Aorta (tissue), 5 donors: Measurements from ENCODE around the gene LYRM1. TPM values are rescaled to one million over a fixed set of nuclear protein-coding genes. Genes with fewer than 3 reads are reported as not detected.

Source experiments
- ATAC-seq: fragments of 200-7000 bp; cut with Tn5 transposase; one replicate; pipeline ENCODE4 v1.9.1; 2022; ENCODE audit warnings: moderate library complexity; ENCODE audit not compliant: low FRiP score
- DNase-seq, 2 donors: peaks; one replicate each; pipeline ENCODE4 v3.0.0-alpha.2; 2020
- H3K27ac ChIP-seq, 2 donors: one replicate each; pipeline ENCODE4 v1.5.1; 2013; ENCODE audit warnings: low read length in 2 of 2, mild to moderate bottlenecking in 2 of 2, moderate library complexity in 2 of 2, control low read depth in 1 of 2, inconsistent platforms in 1 of 2, low read depth in 1 of 2
- H3K27me3 ChIP-seq, 2 donors: one replicate each; pipeline ENCODE4 v1.6.1; 2013; ENCODE audit warnings: control low read depth in 1 of 2, low read length in 1 of 2, mild to moderate bottlenecking in 1 of 2, moderate library complexity in 1 of 2; ENCODE audit not compliant: insufficient read depth in 2 of 2, control insufficient read depth in 1 of 2
- H3K36me3 ChIP-seq, 2 donors: one replicate each; pipeline ENCODE4 v1.6.1; 2013; ENCODE audit warnings: control low read depth in 1 of 2, low read length in 1 of 2, mild to moderate bottlenecking in 1 of 2; ENCODE audit not compliant: insufficient read depth in 2 of 2, control insufficient read depth in 1 of 2
- H3K4me1 ChIP-seq, 2 donors: one replicate each; pipeline ENCODE4 v1.6.1; 2013; ENCODE audit warnings: low read length in 2 of 2, control low read depth in 1 of 2, mild to moderate bottlenecking in 1 of 2, moderate library complexity in 1 of 2; ENCODE audit not compliant: insufficient read depth in 2 of 2, control insufficient read depth in 1 of 2
- H3K4me3 ChIP-seq, 2 donors: one replicate each; pipeline ENCODE4 v1.5.1; 2013; ENCODE audit warnings: low read length in 2 of 2, control low read depth in 1 of 2, mild to moderate bottlenecking in 1 of 2
- H3K9me3 ChIP-seq: one replicate; pipeline ENCODE4 v1.6.1; 2013; ENCODE audit warnings: mild to moderate bottlenecking, low read length; ENCODE audit not compliant: control insufficient read depth
- WGBS, 2 donors: extraction: QIAGEN DNeasy Blood & Tissue Kit; methylation state at CpG; one replicate each; pipeline ENCODE4 v1.1.7; 2013; 5-methylcytosine and 5-hydroxymethylcytosine counted together
- intact Hi-C, 2 donors: fragments of 100-400 bp; cut with DNase I; formaldehyde crosslinking; loops; one replicate each; pipeline versions ENCODE4 v1.14.2 to v1.15.0; 2022
- polyA plus RNA-seq, 2 donors: library from polyadenylated mRNA; stranded (reverse); fragments of 200-250 nt; gene quantifications; one replicate each; pipeline ENCODE4 v1.2.3, GENCODE V29; 2013
- total RNA-seq, 2 donors: library from RNA; stranded (reverse); fragmentation: NEBNext Ultra II Directional; extraction: Animal tissue kit (Norgen Biotek cat#: 25700); gene quantifications; one replicate each; pipeline ENCODE4 v1.2.1, GENCODE V29; 2021
- donor health status: healthy with polysubstance abuse.
- donor health status: Bipolar disorder and iron deficiency.
- donor health status: DM: no; HTN: no; CAD: no.
- donor health status: DM: no; HTN: no; CAD: no.
- donor health status: DM: yes; HTN: yes; CAD: no.

LYRM1 gene
- total and polyA plus RNA-seq, 4 donors: 18.1 to 44.2 (median 25.8) TPM

- H3K27ac ChIP-seq: no peak overlapping the region
- H3K4me3 ChIP-seq: no peak overlapping the region
- WGBS, 2 donors: 90 to 95% methylated on average over 4 of the region's 4 CpGs
- no peaks in the 10 kb centered on the region for H3K9me3 ChIP-seq
- no peaks in the 10 kb centered on the region for H3K4me1 ChIP-seq
- no peak for ATAC-seq
- no peaks in the 10 kb centered on the region for H3K36me3 ChIP-seq
- no peak for DNase-seq
- intact Hi-C loops: no loop called here
- H3K27me3 ChIP-seq: no peaks in the 10 kb centered on the region
Observed at GRCh38 chr16:20950294-20950693, 49.7 kb downstream of the LYRM1 start.

GRCh38 chr16:20952139-20952920, 51.8 kb downstream of the LYRM1 start:
- ATAC-seq: no peak
- DNase-seq: peak in 1 of 2 donors; percentile 49
- peak overlapping the region in 1 of 2 donors; percentile 20 for H3K27ac ChIP-seq

GRCh38 chr16:20954574-20954973, 54.0 kb downstream of the LYRM1 start:
- intact Hi-C loops: no loop called here
- no peak for ATAC-seq
- 94 to 96% methylated on average over 11 of the region's 11 CpGs for WGBS, 2 donors
- H3K27me3 ChIP-seq: no peaks in the 10 kb centered on the region
- H3K27ac ChIP-seq: no peak overlapping the region
- no peak overlapping the region for H3K4me3 ChIP-seq
- no peaks in the 10 kb centered on the region for H3K9me3 ChIP-seq
- no peaks in the 10 kb centered on the region for H3K36me3 ChIP-seq
- DNase-seq: no peak
- no peaks in the 10 kb centered on the region for H3K4me1 ChIP-seq

More at GRCh38 chr16:20952139-20952920, 51.8 kb downstream of the LYRM1 start:
- no peaks in the 10 kb centered on the region for H3K27me3 ChIP-seq
- 31 to 37% methylated on average over 13 of the region's 13 CpGs for WGBS, 2 donors
- no peaks in the 10 kb centered on the region for H3K9me3 ChIP-seq
- intact Hi-C loops: no loop called here
- H3K4me3 ChIP-seq: no peak overlapping the region
- no peaks in the 10 kb centered on the region for H3K4me1 ChIP-seq
- H3K36me3 ChIP-seq: no peaks in the 10 kb centered on the region

- no peaks in the 10 kb centered on the region for H3K36me3 ChIP-seq
- ATAC-seq (no peak), DNase-seq (no peak)
- no peak overlapping the region for H3K4me3 ChIP-seq
- H3K27me3 ChIP-seq: no peaks in the 10 kb centered on the region
- no peak overlapping the region for H3K27ac ChIP-seq
- WGBS, 2 donors: 42 to 51% methylated on average over 3 of the region's 3 CpGs
- intact Hi-C loops: no loop called here
- no peaks in the 10 kb centered on the region for H3K4me1 ChIP-seq
- H3K9me3 ChIP-seq: no peaks in the 10 kb centered on the region
Observed at GRCh38 chr16:20956319-20956718, 55.7 kb downstream of the LYRM1 start.

- WGBS, 2 donors: 71 to 75% methylated on average over 3 of the region's 3 CpGs
Observed at GRCh38 chr16:20957153-20957552, 56.6 kb downstream of the LYRM1 start.

GRCh38 chr16:20960899-20961298, 60.3 kb downstream of the LYRM1 start:
- no peak overlapping the region for H3K4me3 ChIP-seq
- WGBS, 2 donors: 89 to 90% methylated on average over 5 of the region's 5 CpGs
- no peaks in the 10 kb centered on the region for H3K36me3 ChIP-seq
- H3K4me1 ChIP-seq: no peaks in the 10 kb centered on the region
- DNase-seq (no peak), ATAC-seq (no peak)
- no peaks in the 10 kb centered on the region for H3K9me3 ChIP-seq
- intact Hi-C loops: no loop called here
- no peak overlapping the region for H3K27ac ChIP-seq
- H3K27me3 ChIP-seq: no peaks in the 10 kb centered on the region

More at GRCh38 chr16:20957153-20957552, 56.6 kb downstream of the LYRM1 start:
- Histone ChIP-seq H3K36me3 (no peaks in the 10 kb centered on the region), H3K27ac (no peak overlapping the region), H3K4me1 (no peaks in the 10 kb centered on the region), H3K27me3 (no peaks in the 10 kb centered on the region), H3K9me3 (no peaks in the 10 kb centered on the region), H3K4me3 (no peak overlapping the region)
- no peak for ATAC-seq
- DNase-seq: no peak
- intact Hi-C loops: no loop called here

GRCh38 chr16:20968765-20969164, 68.2 kb downstream of the LYRM1 start:
- DNase-seq (no peak), ATAC-seq (no peak)
- WGBS, 2 donors: 42 to 60% methylated on average over 3 of the region's 3 CpGs
- Histone ChIP-seq H3K27me3 (no peaks in the 10 kb centered on the region), H3K27ac (no peak overlapping the region), H3K9me3 (no peaks in the 10 kb centered on the region), H3K36me3 (no peaks in the 10 kb centered on the region), H3K4me1 (no peaks in the 10 kb centered on the region), H3K4me3 (no peak overlapping the region)
- intact Hi-C loops: no loop called here

GRCh38 chr16:20969386-20969785, 68.8 kb downstream of the LYRM1 start:
- Histone ChIP-seq H3K4me1 (no peaks in the 10 kb centered on the region), H3K27me3 (no peaks in the 10 kb centered on the region), H3K4me3 (no peak overlapping the region), H3K27ac (no peak overlapping the region), H3K9me3 (no peaks in the 10 kb centered on the region), H3K36me3 (no peaks in the 10 kb centered on the region)
- intact Hi-C loops: no loop called here
- WGBS, 2 donors: 87 to 89% methylated on average over 5 of the region's 5 CpGs
- no peak for ATAC-seq
- DNase-seq: no peak

GRCh38 chr16:20971401-20971800, 70.8 kb downstream of the LYRM1 start:
- 80 to 85% methylated on average over 8 of the region's 8 CpGs for WGBS, 2 donors
- no peaks in the 10 kb centered on the region for H3K4me1 ChIP-seq
- H3K4me3 ChIP-seq: no peak overlapping the region
- DNase-seq (no peak), ATAC-seq (no peak)
- no peaks in the 10 kb centered on the region for H3K9me3 ChIP-seq
- H3K27ac ChIP-seq: no peak overlapping the region
- no peaks in the 10 kb centered on the region for H3K36me3 ChIP-seq
- intact Hi-C loops: no loop called here
- H3K27me3 ChIP-seq: no peaks in the 10 kb centered on the region
